GM21447 (cell line): ENCODE results near the gene STK17B.
A peak's percentile ranks its signal among the peaks of the same experiment; 100 is the strongest.

ENCODE experiments used
- ATAC-seq: cut with Tn5 transposase; IDR thresholded peaks from one replicate; pipeline ENCODE4 v1.9.1; 2021; ENCODE audit not compliant: unreplicated experiment

The STK17B gene

GRCh38 chr2:196184921-196185320 lies 13.5 kb upstream of the STK17B start:
- no peak for ATAC-seq

- ATAC-seq: no peak
Measured at GRCh38 chr2:196183528-196184231, 12.3 kb upstream of the STK17B start.

GRCh38 chr2:196183172-196183473 lies 11.7 kb upstream of the STK17B start:
- ATAC-seq: no peak

GRCh38 chr2:196182439-196183171 lies 11.2 kb upstream of the STK17B start:
- ATAC-seq: peak; percentile 89

GRCh38 chr2:196181484-196181883 lies 10.1 kb upstream of the STK17B start:
- no peak for ATAC-seq

GRCh38 chr2:196177124-196177523 lies 5.7 kb upstream of the STK17B start:
- ATAC-seq: no peak

- peak; percentile 65 for ATAC-seq
Measured at GRCh38 chr2:196176142-196176738, 4.9 kb upstream of the STK17B start.

- ATAC-seq: no peak
Measured at GRCh38 chr2:196174404-196174803, 3.0 kb upstream of the STK17B start.

- ATAC-seq: no peak
Measured at GRCh38 chr2:196173505-196173904, 2.1 kb upstream of the STK17B start.

- ATAC-seq: no peak
Measured at GRCh38 chr2:196172951-196173350, 1.6 kb upstream of the STK17B start.

- no peak for ATAC-seq
Measured at GRCh38 chr2:196171946-196172345, 568 bp upstream of the STK17B start.

GRCh38 chr2:196170606-196171247 lies 651 bp downstream of the STK17B start:
- peak; percentile 8 for ATAC-seq

- ATAC-seq: no peak
Measured at GRCh38 chr2:196170213-196170605, 1.2 kb downstream of the STK17B start.

- no peak for ATAC-seq
Measured at GRCh38 chr2:196169516-196169915, 1.9 kb downstream of the STK17B start.

GRCh38 chr2:196168181-196168580 lies 3.2 kb downstream of the STK17B start:
- ATAC-seq: no peak

GRCh38 chr2:196167666-196168065 lies 3.7 kb downstream of the STK17B start:
- no peak for ATAC-seq

GRCh38 chr2:196166876-196167275 lies 4.5 kb downstream of the STK17B start:
- ATAC-seq: no peak

- ATAC-seq: no peak
Measured at GRCh38 chr2:196165016-196165415, 6.4 kb downstream of the STK17B start.

GRCh38 chr2:196163285-196163684 lies 8.1 kb downstream of the STK17B start:
- ATAC-seq: no peak

GRCh38 chr2:196162586-196163175 lies 8.7 kb downstream of the STK17B start:
- no peak for ATAC-seq

- ATAC-seq: no peak
Measured at GRCh38 chr2:196160946-196161345, 10.4 kb downstream of the STK17B start.
